ENCODE data around the gene SCAMP1.

GRCh38 chr5:78345485-78345884 lies 14.9 kb upstream of the SCAMP1 start:
- TF ChIP-seq HDAC6 (IDR thresholded peaks at IDR 0.05; ENCODE audit: low read depth, low read length) (no peak), RXRA (IDR thresholded peaks at IDR 0.05; ENCODE audit: insufficient read depth, low read depth, low read length) (no peak), BRCA1 (IDR thresholded peaks at IDR 0.05; ENCODE audit: low read depth, low read length) (no peak), EZH2 (IDR thresholded peaks at IDR 0.05; ENCODE audit: low read depth, low read length, severe bottlenecking) (no peak), ZNF274 (IDR thresholded peaks at IDR 0.05; ENCODE audit: borderline replicate concordance, extremely low read depth, low read length) (no peak), POLR2A (IDR thresholded peaks at IDR 0.05; ENCODE audit: control extremely low read depth in 1 of 2, low read depth in 2 of 2, low read length in 2 of 2) (no peak), ATF3 (IDR thresholded peaks at IDR 0.05; ENCODE audit: insufficient read depth, low read depth, low read length) (no peak), USF2 (IDR thresholded peaks at IDR 0.05; ENCODE audit: low read length) (no peak)
- TF ChIP-seq, protein P1, sequence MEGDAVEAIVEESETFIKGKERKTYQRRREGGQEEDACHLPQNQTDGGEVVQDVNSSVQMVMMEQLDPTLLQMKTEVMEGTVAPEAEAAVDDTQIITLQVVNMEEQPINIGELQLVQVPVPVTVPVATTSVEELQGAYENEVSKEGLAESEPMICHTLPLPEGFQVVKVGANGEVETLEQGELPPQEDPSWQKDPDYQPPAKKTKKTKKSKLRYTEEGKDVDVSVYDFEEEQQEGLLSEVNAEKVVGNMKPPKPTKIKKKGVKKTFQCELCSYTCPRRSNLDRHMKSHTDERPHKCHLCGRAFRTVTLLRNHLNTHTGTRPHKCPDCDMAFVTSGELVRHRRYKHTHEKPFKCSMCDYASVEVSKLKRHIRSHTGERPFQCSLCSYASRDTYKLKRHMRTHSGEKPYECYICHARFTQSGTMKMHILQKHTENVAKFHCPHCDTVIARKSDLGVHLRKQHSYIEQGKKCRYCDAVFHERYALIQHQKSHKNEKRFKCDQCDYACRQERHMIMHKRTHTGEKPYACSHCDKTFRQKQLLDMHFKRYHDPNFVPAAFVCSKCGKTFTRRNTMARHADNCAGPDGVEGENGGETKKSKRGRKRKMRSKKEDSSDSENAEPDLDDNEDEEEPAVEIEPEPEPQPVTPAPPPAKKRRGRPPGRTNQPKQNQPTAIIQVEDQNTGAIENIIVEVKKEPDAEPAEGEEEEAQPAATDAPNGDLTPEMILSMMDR (IDR thresholded peaks at IDR 0.05; ENCODE audit: control extremely low read depth in 1 of 3, insufficient read depth in 1 of 3, low read depth in 1 of 3, low read length in 3 of 3) = no peak
